DOHH2 (cell line): ENCODE results near the gene ZSCAN30.

Experiments
- H3F3A ChIP-seq: fragments of 200-600 bp; sonication (generic), shearing (Covaris generic); 2 replicates; pipeline ENCODE4 v1.6.0; 2016; ENCODE audit warnings: antibody characterized with exemption, mild to moderate bottlenecking; ENCODE audit not compliant: control insufficient read depth, insufficient read depth
- H3K27ac ChIP-seq: fragments of 200-600 bp; sonication (generic); 2 replicates; pipeline ENCODE4 v1.5.1; 2014; ENCODE audit warnings: low read depth, mild to moderate bottlenecking, low read length, moderate library complexity
- H3K27me3 ChIP-seq: fragments of 200-600 bp; sonication (generic); 2 replicates; pipeline ENCODE4 v1.6.1; 2014; ENCODE audit warnings: mild to moderate bottlenecking, low read length, mixed read lengths; ENCODE audit not compliant: control insufficient read depth
- H3K36me3 ChIP-seq: fragments of 200-600 bp; sonication (generic); 2 replicates; pipeline ENCODE4 v1.6.1; 2014; ENCODE audit warnings: mild to moderate bottlenecking, low read length, moderate library complexity, mixed read lengths; ENCODE audit not compliant: control insufficient read depth
- H3K4me1 ChIP-seq: fragments of 200-600 bp; sonication (generic); 2 replicates; pipeline ENCODE4 v1.6.1; 2014; ENCODE audit warnings: mild to moderate bottlenecking, low read length, mixed read lengths; ENCODE audit not compliant: control insufficient read depth
- H3K4me2 ChIP-seq: fragments of 200-600 bp; sonication (generic); 2 replicates; pipeline ENCODE4 v1.6.0; 2014; ENCODE audit warnings: mild to moderate bottlenecking, low read length, moderate library complexity
- H3K4me3 ChIP-seq: fragments of 200-600 bp; sonication (generic); 2 replicates; pipeline ENCODE4 v1.5.1; 2014; ENCODE audit warnings: mild to moderate bottlenecking, low read length, mixed read lengths
- H3K79me2 ChIP-seq: fragments of 200-600 bp; sonication (generic); 2 replicates; pipeline ENCODE4 v1.6.1; 2014; ENCODE audit warnings: mild to moderate bottlenecking, low read length, mixed read lengths; ENCODE audit not compliant: control insufficient read depth
- H3K9me2 ChIP-seq: fragments of 200-600 bp; sonication (generic); replicated peaks from 2 replicates; pipeline ENCODE4 v1.6.1; 2014; ENCODE audit warnings: mild to moderate bottlenecking, low read length, mixed read lengths; ENCODE audit not compliant: control insufficient read depth
- H3K9me3 ChIP-seq: fragments of 200-600 bp; sonication (generic); 2 replicates; pipeline ENCODE4 v1.6.1; 2014; ENCODE audit warnings: antibody characterized with exemption, low read length, mixed read lengths; ENCODE audit not compliant: control insufficient read depth, insufficient read depth
- H4K20me1 ChIP-seq: fragments of 200-600 bp; sonication (generic); 2 replicates; pipeline ENCODE4 v1.6.0; 2014; ENCODE audit warnings: low read depth, mild to moderate bottlenecking, antibody characterized with exemption, low read length, moderate library complexity; ENCODE audit not compliant: control insufficient read depth, insufficient read depth
- CTCF ChIP-seq: fragments of 200-600 bp; sonication (generic); IDR thresholded peaks from one replicate; pipeline ENCODE4 v1.5.1; 2014; ENCODE audit warnings: antibody characterized with exemption, mild to moderate bottlenecking, low read depth, low read length; ENCODE audit not compliant: poor library complexity, severe bottlenecking
- EZH2phosphoT487 ChIP-seq: fragments of 200-600 bp; sonication (generic); IDR thresholded peaks from 2 replicates; pipeline ENCODE4 v1.6.1; 2017; ENCODE audit warnings: borderline replicate concordance, mild to moderate bottlenecking, antibody characterized with exemption, low read length, moderate library complexity, mixed read lengths

ZSCAN30 gene

GRCh38 chr18:35334821-35335220 is 44.8 kb upstream of the ZSCAN30 start:
- Histone ChIP-seq H3K79me2 (peaks cover 38% of the 10 kb centered on the region), H4K20me1 (peaks cover 6% of the 10 kb centered on the region; the same call in 1 of the 2 replicates), H3K27me3 (no peaks in the 10 kb centered on the region), H3K4me1 (no peaks in the 10 kb centered on the region), H3K4me3 (no peak overlapping the region), H3K4me2 (no peak overlapping the region), H3F3A (0 out of 2 replicates have a peak, but pooled peaks cover 3% of the 10 kb centered on the region), H3K36me3 (peaks cover 78% of the 10 kb centered on the region), H3K9me2 (no peaks in the 10 kb centered on the region), H3K9me3 (no peaks in the 10 kb centered on the region), H3K27ac (no peak overlapping the region)
- TF ChIP-seq EZH2phosphoT487: no peak
- no peak for TF ChIP-seq CTCF

DNA sequence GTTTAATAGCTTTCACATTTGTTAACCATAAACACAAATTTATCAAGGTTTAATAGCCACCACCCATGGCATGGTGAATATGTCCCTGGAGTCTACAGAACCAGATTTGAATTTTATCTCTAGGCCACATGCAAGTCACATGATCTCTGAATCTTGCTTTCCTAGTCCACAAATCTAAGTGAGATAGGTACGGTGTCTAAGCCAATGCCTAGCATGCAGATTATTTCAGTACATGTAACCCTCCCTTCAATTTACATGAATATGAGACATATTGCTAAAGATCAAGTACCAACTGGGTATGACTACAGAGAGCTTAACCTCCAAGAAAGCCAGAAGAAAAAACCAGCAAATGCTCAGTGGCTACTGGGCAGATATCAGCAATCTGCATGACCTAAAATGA is 44.2 kb upstream of the ZSCAN30 start:
- no peaks in the 10 kb centered on the region for H3K4me1 ChIP-seq
- H3K27me3 ChIP-seq: no peaks in the 10 kb centered on the region
- H3K9me3 ChIP-seq: no peaks in the 10 kb centered on the region
- no peaks in the 10 kb centered on the region for H3K9me2 ChIP-seq
- TF ChIP-seq CTCF (no peak), EZH2phosphoT487 (no peak)
- 0 out of 2 replicates have a peak, but pooled peaks cover 3% of the 10 kb centered on the region for H3F3A ChIP-seq
- H3K4me2 ChIP-seq: no peak overlapping the region
- H3K36me3 ChIP-seq: peaks cover 72% of the 10 kb centered on the region
- H3K79me2 ChIP-seq: peaks cover 32% of the 10 kb centered on the region
- H3K27ac ChIP-seq: no peak overlapping the region
- no peaks in the 10 kb centered on the region for H4K20me1 ChIP-seq
- H3K4me3 ChIP-seq: no peak overlapping the region

GRCh38 chr18:35331367-35332087 is 41.5 kb upstream of the ZSCAN30 start:
- Histone ChIP-seq H3K9me2 (no peaks in the 10 kb centered on the region), H3K27ac (no peak overlapping the region), H3K4me2 (no peak overlapping the region), H3K79me2 (peaks cover 8% of the 10 kb centered on the region), H3K4me1 (no peaks in the 10 kb centered on the region), H3K9me3 (no peaks in the 10 kb centered on the region), H4K20me1 (no peaks in the 10 kb centered on the region), H3F3A (0 out of 2 replicates have a peak, but pooled peaks cover 3% of the 10 kb centered on the region), H3K4me3 (no peak overlapping the region), H3K36me3 (peaks cover 45% of the 10 kb centered on the region), H3K27me3 (no peaks in the 10 kb centered on the region)
- no peak for TF ChIP-seq CTCF
- TF ChIP-seq EZH2phosphoT487: no peak
